ENCODE results near the gene MFN2. TPM values are rescaled to one million over a fixed set of nuclear protein-coding genes. Genes with fewer than 3 reads are reported as not detected.

Gene MFN2
- total and polyA plus RNA-seq, 2 of the 8 experiments (the other 6 are each of a cell fraction or from before 2014, with no cell fraction given) = 34.0 to 62.5 TPM

DNA sequence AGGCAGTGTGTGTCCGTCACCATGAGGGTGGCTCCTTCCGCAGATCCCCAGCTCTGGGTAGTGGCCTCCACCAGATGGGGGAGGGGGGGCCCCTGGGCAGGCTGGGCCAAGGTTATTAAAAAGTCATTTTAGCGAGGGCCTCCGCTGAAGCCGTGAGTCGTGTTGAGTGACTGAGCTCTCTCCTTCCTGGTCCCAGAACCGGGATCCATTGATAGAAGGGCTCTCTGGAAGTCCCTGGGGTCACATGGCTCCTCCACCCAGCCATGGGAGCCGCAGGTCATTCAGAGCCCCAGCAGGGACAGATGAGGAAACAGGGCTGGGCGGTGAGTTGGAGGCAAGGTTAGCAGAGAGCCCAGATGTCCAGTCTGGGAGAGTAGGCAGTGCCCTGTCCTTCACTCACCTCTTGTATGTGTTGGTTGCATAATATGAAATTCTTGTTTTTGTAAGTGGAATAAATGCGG lies 51.9 kb downstream of the MFN2 start (continued):
- TF ChIP-seq ZNF274 (IDR thresholded peaks at IDR 0.05; ENCODE audit: borderline replicate concordance, extremely low read depth, low read length) (no peak), EGR1 (IDR thresholded peaks at IDR 0.05; ENCODE audit: borderline replicate concordance, low read depth, low read length) (no peak), CTBP2 (IDR thresholded peaks at IDR 0.05; ENCODE audit: borderline replicate concordance, insufficient read depth, insufficient read length, low read length) (no peak), SP4 (IDR thresholded peaks at IDR 0.05; ENCODE audit: low read length) (no peak), RFX5 (IDR thresholded peaks at IDR 0.05; ENCODE audit: borderline replicate concordance, low read depth, low read length) (no peak)
- TF ChIP-seq, protein P1, sequence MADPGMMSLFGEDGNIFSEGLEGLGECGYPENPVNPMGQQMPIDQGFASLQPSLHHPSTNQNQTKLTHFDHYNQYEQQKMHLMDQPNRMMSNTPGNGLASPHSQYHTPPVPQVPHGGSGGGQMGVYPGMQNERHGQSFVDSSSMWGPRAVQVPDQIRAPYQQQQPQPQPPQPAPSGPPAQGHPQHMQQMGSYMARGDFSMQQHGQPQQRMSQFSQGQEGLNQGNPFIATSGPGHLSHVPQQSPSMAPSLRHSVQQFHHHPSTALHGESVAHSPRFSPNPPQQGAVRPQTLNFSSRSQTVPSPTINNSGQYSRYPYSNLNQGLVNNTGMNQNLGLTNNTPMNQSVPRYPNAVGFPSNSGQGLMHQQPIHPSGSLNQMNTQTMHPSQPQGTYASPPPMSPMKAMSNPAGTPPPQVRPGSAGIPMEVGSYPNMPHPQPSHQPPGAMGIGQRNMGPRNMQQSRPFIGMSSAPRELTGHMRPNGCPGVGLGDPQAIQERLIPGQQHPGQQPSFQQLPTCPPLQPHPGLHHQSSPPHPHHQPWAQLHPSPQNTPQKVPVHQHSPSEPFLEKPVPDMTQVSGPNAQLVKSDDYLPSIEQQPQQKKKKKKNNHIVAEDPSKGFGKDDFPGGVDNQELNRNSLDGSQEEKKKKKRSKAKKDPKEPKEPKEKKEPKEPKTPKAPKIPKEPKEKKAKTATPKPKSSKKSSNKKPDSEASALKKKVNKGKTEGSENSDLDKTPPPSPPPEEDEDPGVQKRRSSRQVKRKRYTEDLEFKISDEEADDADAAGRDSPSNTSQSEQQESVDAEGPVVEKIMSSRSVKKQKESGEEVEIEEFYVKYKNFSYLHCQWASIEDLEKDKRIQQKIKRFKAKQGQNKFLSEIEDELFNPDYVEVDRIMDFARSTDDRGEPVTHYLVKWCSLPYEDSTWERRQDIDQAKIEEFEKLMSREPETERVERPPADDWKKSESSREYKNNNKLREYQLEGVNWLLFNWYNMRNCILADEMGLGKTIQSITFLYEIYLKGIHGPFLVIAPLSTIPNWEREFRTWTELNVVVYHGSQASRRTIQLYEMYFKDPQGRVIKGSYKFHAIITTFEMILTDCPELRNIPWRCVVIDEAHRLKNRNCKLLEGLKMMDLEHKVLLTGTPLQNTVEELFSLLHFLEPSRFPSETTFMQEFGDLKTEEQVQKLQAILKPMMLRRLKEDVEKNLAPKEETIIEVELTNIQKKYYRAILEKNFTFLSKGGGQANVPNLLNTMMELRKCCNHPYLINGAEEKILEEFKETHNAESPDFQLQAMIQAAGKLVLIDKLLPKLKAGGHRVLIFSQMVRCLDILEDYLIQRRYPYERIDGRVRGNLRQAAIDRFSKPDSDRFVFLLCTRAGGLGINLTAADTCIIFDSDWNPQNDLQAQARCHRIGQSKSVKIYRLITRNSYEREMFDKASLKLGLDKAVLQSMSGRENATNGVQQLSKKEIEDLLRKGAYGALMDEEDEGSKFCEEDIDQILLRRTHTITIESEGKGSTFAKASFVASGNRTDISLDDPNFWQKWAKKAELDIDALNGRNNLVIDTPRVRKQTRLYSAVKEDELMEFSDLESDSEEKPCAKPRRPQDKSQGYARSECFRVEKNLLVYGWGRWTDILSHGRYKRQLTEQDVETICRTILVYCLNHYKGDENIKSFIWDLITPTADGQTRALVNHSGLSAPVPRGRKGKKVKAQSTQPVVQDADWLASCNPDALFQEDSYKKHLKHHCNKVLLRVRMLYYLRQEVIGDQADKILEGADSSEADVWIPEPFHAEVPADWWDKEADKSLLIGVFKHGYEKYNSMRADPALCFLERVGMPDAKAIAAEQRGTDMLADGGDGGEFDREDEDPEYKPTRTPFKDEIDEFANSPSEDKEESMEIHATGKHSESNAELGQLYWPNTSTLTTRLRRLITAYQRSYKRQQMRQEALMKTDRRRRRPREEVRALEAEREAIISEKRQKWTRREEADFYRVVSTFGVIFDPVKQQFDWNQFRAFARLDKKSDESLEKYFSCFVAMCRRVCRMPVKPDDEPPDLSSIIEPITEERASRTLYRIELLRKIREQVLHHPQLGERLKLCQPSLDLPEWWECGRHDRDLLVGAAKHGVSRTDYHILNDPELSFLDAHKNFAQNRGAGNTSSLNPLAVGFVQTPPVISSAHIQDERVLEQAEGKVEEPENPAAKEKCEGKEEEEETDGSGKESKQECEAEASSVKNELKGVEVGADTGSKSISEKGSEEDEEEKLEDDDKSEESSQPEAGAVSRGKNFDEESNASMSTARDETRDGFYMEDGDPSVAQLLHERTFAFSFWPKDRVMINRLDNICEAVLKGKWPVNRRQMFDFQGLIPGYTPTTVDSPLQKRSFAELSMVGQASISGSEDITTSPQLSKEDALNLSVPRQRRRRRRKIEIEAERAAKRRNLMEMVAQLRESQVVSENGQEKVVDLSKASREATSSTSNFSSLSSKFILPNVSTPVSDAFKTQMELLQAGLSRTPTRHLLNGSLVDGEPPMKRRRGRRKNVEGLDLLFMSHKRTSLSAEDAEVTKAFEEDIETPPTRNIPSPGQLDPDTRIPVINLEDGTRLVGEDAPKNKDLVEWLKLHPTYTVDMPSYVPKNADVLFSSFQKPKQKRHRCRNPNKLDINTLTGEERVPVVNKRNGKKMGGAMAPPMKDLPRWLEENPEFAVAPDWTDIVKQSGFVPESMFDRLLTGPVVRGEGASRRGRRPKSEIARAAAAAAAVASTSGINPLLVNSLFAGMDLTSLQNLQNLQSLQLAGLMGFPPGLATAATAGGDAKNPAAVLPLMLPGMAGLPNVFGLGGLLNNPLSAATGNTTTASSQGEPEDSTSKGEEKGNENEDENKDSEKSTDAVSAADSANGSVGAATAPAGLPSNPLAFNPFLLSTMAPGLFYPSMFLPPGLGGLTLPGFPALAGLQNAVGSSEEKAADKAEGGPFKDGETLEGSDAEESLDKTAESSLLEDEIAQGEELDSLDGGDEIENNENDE (IDR thresholded peaks at IDR 0.05; ENCODE audit: insufficient replicate concordance, low read length) = no peak

Data from H1 (cell line).